DOHH2 (cell line): ENCODE data around the gene TANC2.

Experiments
- CTCF ChIP-seq: fragments of 200-600 bp; sonication (generic); IDR thresholded peaks from one replicate; pipeline ENCODE4 v1.5.1; 2014; ENCODE audit warnings: antibody characterized with exemption, mild to moderate bottlenecking, low read depth, low read length; ENCODE audit not compliant: poor library complexity, severe bottlenecking
- EZH2phosphoT487 ChIP-seq: fragments of 200-600 bp; sonication (generic); IDR thresholded peaks from 2 replicates; pipeline ENCODE4 v1.6.1; 2017; ENCODE audit warnings: borderline replicate concordance, mild to moderate bottlenecking, antibody characterized with exemption, low read length, moderate library complexity, mixed read lengths

- TF ChIP-seq CTCF (no peak), EZH2phosphoT487 (no peak)
Observed at GRCh38 chr17:62966426-62967204, 580 bp downstream of the TANC2 start.
